Measurements from ENCODE around the gene LRRC18.

GRCh38 chr10:48923748-48924147, 15.9 kb downstream of the LRRC18 start:
- TF ChIP-seq EP300 (IDR thresholded peaks at IDR 0.05) (no peak), CTCF (IDR thresholded peaks at IDR 0.05) (no peak), POLR2AphosphoS5 (IDR thresholded peaks at IDR 0.05) (no peak), POLR2A (IDR thresholded peaks at IDR 0.05; ENCODE audit: low read depth) (no peak)
